Measurements from ENCODE around the gene CES2. TPM values are rescaled to one million over a fixed set of nuclear protein-coding genes. Genes with fewer than 3 reads are reported as not detected.

The CES2 gene
- total and polyA plus RNA-seq, 5 donors: 32.4 to 47.6 (median 39.0) TPM

DNA sequence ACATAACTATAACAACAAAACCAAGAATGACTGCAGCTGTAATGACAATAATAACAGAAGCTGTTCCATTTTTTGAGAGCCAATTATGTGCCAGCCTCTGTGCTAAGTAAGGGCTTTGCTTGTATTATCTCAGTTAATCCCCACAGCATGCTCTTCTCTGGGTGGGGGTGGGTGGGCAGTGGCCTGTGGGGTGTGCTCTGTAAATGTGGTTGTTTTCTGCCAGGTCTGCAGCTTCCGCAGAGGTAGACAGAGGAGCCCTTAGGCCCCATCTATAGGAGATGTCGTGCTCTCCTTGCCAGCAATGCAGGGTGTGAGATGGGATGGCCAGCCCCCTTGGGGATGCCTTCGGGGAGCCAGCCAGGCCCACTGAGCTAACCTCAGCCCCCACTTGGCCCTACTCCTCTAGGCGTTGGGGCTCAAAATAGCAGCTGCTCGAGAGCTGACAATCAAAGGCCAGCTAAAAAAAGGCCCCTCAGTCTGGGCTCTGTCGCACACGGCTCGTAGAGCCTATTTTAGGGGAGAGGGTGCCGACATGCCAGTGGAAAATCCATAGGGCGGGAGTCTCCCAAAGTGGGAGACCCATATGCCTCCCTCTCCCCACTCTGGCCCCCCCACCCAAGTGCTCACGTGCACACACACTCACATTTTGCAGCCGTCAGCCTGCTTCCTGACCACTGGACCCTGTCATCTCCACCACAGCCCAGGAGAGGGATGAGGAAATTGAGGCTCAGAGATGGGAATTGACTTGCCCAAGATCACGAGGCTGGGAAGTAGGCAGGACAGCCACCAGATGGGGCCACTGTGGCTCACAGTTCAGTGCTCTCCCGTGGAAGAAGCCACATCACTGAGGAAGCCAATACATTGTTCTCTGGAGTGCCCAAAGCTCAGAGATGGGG, 32.4 kb upstream of the CES2 start:
- DNase-seq (peak; percentile 65 to 84 (median 78)), ATAC-seq (peak; percentile 54 to 56)
- WGBS: 48% methylated on average over 14 of the region's 14 CpGs
- peak overlapping the region; percentile 82 for H3K27ac ChIP-seq (ENCODE audit: low read length)
- H3K27me3 ChIP-seq (ENCODE audit: control insufficient read depth, insufficient read depth): no peaks in the 10 kb centered on the region
- no peak overlapping the region for H3K4me3 ChIP-seq (ENCODE audit: low read length)
- no peaks in the 10 kb centered on the region for H3K9me3 ChIP-seq (ENCODE audit: control insufficient read depth, low read length)
- peaks cover 28% of the 10 kb centered on the region for H3K4me1 ChIP-seq (ENCODE audit: control insufficient read depth, insufficient read depth, low read length)
- intact Hi-C loops (cut with DNase I): no loop called here

DNA sequence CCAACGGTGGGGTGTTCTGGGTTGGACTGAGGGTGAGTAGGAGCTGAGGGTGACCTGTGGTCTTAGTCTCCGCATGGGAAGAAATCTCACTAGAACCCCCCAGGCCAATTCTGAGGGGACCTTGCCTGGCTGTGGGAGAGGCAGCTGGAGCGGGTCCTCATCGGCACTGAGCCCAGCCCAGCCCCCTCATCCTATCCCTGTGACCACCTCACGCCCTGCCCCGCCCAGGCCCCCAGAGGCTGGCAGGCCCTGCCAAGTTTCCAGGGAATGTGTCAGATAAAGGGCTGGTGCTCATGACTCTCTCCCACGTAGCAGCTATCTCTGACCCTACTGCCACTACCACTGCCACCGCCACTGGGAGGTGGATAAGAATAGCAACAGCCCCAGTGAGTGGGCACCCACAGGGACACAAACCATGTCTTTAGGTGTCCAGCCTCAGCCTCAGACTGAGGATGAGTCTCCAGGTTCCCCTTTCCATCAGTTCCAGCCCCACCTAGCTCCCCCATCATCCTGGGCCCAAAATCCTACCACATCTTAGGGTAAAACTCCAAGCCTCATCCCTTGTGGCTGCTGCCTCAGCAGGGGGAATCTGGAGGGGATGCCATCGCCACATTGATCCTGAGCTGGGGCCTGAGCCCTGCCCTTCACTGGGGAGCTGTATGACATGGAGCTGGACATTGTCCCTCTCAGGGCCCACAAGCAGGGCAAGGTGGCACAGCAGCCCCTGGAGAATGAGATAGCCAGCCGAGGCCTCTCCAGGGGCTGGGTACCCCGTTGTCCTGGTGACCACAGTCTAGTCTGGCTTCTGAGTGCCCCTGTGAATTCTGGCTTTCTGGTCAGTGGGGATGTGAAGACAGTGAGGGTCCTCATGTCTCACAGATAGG, 31.5 kb upstream of the CES2 start:
- peak; percentile 76 to 90 (median 87) for DNase-seq
- H3K9me3 ChIP-seq (ENCODE audit: control insufficient read depth, low read length): no peaks in the 10 kb centered on the region
- H3K27me3 ChIP-seq (ENCODE audit: control insufficient read depth, insufficient read depth): no peaks in the 10 kb centered on the region
- H3K27ac ChIP-seq (ENCODE audit: low read length): peak overlapping the region; percentile 92
- peak; percentile 72 to 75 for ATAC-seq
- H3K4me3 ChIP-seq (ENCODE audit: low read length): no peak overlapping the region
- intact Hi-C loops (cut with DNase I): no loop called here
- peaks cover 28% of the 10 kb centered on the region for H3K4me1 ChIP-seq (ENCODE audit: control insufficient read depth, insufficient read depth, low read length)
- WGBS: 57% methylated on average over 11 of the region's 11 CpGs

DNA sequence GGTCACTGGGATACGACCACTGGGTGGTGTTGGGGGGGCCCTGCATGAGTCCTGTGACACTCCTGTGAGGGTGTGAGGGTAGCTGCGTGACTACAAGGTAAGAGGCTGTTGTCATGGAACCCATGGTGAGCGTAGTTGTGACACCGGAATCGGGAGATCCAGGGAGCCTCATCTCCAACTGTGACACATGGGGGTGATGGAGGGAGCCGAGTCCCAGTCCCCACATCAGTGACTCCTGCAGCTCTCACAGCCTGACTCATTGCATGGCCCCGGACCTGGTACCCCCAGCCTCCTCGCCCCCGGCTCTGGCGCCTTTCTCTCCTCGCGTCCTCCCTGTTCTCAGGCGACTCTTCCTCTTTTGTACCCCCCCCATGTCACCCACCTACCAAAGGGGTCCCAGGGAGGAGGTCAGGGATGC, 30.9 kb upstream of the CES2 start:
- Histone ChIP-seq H3K27me3 (ENCODE audit: control insufficient read depth, insufficient read depth) (no peaks in the 10 kb centered on the region), H3K9me3 (ENCODE audit: control insufficient read depth, low read length) (no peaks in the 10 kb centered on the region), H3K27ac (ENCODE audit: low read length) (peak overlapping the region; percentile 92), H3K4me3 (ENCODE audit: low read length) (peak overlapping the region; percentile 4), H3K4me1 (ENCODE audit: control insufficient read depth, insufficient read depth, low read length) (peaks cover 24% of the 10 kb centered on the region)
- 70% methylated on average over 13 of the region's 13 CpGs for WGBS
- peak in 1 of 3 donors; percentile 55 for DNase-seq
- intact Hi-C loops (cut with DNase I): no loop called here
- no peak for ATAC-seq

DNA sequence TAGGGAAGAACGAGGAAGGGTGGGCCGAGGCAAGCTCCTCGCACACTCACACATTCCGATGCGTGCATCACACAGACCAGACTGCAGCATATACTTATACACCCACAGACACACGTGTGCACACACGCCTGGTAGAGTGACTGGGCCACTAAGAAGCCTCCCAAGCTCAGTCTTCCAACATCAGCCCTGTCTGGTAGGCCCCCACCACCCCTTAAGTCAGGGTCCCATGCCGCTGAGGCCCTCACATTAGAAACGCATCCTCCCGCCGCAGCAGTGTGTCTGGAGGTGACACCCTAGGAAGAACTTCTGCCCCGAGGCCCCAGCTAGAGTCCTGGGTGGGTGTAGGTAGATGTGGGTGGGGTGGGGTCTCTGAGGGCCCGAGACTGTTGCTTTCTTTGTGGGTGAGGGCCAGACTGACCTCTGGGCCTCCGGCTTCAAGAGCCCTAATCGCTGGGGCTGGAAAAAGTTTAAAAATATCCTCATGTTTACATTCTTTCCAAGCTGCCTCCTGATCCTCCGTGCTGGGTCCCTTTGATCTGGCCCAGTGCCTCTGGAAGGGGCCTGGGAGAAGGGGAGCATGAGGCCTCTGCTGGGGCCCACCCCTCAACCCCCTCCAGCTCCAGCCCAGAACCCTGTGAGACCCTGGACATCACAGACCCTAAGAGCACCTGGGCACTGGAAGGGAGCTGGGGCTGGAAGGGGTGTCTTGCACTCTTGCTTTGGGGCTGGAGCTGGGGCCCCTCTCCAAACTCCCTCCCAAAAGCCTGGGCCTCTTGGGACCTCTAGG, 30.3 kb upstream of the CES2 start:
- intact Hi-C loops (cut with DNase I): no loop called here
- ATAC-seq (peak in 1 of 2 donors; percentile 3), DNase-seq (peak in 2 of 3 donors; percentile 58 to 69)
- no peaks in the 10 kb centered on the region for H3K9me3 ChIP-seq (ENCODE audit: control insufficient read depth, low read length)
- H3K27ac ChIP-seq (ENCODE audit: low read length): peak overlapping the region; percentile 92
- WGBS: 41% methylated on average over 16 of the region's 16 CpGs
- no peaks in the 10 kb centered on the region for H3K27me3 ChIP-seq (ENCODE audit: control insufficient read depth, insufficient read depth)
- H3K4me1 ChIP-seq (ENCODE audit: control insufficient read depth, insufficient read depth, low read length): peaks cover 21% of the 10 kb centered on the region
- H3K4me3 ChIP-seq (ENCODE audit: low read length): peak overlapping the region; percentile 4

DNA sequence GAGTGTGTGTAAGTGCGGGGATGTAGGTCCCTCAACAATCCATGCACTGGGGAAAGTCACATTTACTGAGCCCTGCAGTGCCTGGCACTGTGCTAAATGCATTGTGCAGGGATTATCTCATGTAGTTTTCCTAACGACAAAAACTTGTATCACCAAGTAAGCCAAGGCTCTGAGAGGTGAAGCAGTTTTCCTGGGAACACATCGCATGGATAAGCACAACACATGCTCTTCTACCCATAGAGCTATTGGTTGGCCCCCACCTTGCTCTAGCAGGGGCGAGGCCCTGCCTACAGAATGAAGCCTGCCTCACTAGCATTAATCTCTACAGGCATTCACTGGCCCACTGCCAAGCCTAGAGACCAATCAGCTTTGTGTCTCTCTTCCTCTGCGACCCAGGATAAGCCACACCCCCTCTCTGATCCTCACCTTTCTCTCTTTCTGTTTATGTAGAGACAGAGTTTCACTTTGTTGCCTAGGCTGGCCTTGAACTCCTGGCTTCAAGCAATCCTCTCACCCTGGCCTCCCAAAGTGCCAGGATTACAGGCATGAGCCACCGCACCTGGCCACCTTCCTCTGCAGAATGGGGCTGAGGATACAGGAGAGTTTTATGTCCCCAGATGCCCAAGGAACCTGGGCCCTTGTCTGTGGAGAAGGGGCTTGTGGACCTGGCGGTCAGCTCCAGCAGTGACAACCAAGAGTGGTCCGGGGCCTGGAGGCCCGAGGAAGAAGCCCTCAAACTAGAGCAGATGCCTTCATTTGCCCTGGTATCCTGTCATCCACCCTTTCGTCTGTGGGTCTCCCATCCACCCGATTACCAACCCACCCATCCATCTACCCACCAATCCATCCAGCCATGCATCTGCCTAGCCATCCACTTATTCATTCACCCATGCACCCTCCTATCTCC, 29.4 kb upstream of the CES2 start:
- H3K4me3 ChIP-seq (ENCODE audit: low read length): no peak overlapping the region

DNA sequence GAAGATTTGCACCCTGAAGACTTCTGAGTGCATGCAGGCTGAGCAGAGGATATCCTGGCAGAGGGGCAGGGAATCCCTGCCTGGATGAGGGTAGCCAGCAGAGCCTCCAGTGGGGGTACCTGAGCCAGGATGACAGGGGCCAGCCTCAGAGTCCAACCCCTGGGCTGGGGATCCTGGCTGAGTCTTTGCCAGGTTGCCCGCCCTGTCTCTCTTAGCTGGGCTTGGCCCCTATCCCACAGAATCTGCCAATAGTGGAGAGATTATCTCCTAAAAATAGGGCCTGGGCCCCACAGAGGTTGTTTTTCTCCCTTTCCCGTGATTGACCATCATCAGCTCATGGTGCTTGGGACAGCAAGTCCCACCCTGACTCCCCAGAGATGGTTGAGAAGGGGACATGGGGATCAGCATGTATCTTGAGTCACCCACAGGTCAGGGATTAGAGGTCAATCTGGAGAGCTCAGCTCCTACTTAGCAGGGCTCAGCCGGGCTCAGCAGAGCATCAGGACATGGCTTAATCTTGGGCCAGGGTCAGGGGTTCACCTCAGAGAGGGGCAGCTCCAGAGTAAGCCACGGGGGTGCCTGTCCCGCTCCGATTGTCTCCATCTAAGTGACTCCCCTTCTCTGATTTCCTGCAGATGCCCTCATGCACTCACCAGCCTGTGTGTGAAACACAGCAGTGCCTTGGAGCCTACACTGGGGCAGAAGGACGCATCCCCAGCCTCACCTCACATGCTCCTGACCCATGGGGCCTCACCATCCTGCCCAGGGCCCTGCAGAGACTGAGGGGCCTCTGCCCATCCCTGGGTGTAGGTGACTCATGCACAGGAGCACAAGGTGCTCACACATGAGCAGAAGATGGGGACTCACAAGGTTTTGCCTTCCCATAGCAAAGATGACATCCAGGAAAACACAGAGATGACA, 28.1 kb upstream of the CES2 start:
- H3K4me1 ChIP-seq (ENCODE audit: control insufficient read depth, insufficient read depth, low read length): peaks cover 3% of the 10 kb centered on the region
- ATAC-seq (peak in 1 of 2 donors; percentile 13), DNase-seq (peak in 2 of 3 donors; percentile 70 to 71)
- no peak overlapping the region for H3K4me3 ChIP-seq (ENCODE audit: low read length)
- WGBS: 43% methylated on average over 7 of the region's 7 CpGs
- peak overlapping the region; percentile 86 for H3K27ac ChIP-seq (ENCODE audit: low read length)
- H3K27me3 ChIP-seq (ENCODE audit: control insufficient read depth, insufficient read depth): no peaks in the 10 kb centered on the region
- H3K9me3 ChIP-seq (ENCODE audit: control insufficient read depth, low read length): no peaks in the 10 kb centered on the region
- intact Hi-C loops (cut with DNase I): no loop called here

More for the DNA sequence above, 29.4 kb upstream of the CES2 start:
- intact Hi-C loops (cut with DNase I): no loop called here
- Histone ChIP-seq H3K27me3 (ENCODE audit: control insufficient read depth, insufficient read depth) (no peaks in the 10 kb centered on the region), H3K27ac (ENCODE audit: low read length) (peak overlapping the region; percentile 92), H3K4me1 (ENCODE audit: control insufficient read depth, insufficient read depth, low read length) (peaks cover 15% of the 10 kb centered on the region), H3K9me3 (ENCODE audit: control insufficient read depth, low read length) (no peaks in the 10 kb centered on the region)
- WGBS: 62% methylated on average over 11 of the region's 11 CpGs
- ATAC-seq (peak in 1 of 2 donors; percentile 27), DNase-seq (peak; percentile 58 to 86 (median 86))

DNA sequence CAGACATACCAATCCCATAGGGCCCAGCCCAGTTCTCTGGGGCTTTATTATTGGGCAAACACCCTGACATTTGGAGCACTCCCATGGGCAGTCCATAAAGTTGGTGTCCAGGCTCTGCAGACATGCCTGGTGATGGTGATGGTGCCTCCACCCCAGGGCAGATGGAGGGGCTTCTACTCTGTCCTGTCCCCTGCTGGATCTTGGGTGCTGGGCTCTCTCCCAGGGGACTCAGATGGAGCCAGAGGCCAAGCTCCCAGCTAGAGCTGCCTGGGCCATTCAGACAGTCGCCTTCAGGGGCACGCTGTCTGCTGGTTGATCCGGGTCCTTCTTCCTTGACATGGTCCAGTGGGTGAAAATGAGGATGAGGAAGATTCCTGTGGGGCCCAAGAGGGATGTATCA, 27.2 kb upstream of the CES2 start:
- no peak overlapping the region for H3K4me3 ChIP-seq (ENCODE audit: low read length)
- no peak overlapping the region for H3K27ac ChIP-seq (ENCODE audit: low read length)
- no peaks in the 10 kb centered on the region for H3K9me3 ChIP-seq (ENCODE audit: control insufficient read depth, low read length)
- 92% methylated on average over 3 of the region's 3 CpGs for WGBS
- ATAC-seq (no peak), DNase-seq (peak in 1 of 3 donors; percentile 49)
- intact Hi-C loops (cut with DNase I): no loop called here
- no peaks in the 10 kb centered on the region for H3K27me3 ChIP-seq (ENCODE audit: control insufficient read depth, insufficient read depth)
- peaks cover 1% of the 10 kb centered on the region for H3K4me1 ChIP-seq (ENCODE audit: control insufficient read depth, insufficient read depth, low read length)

DNA sequence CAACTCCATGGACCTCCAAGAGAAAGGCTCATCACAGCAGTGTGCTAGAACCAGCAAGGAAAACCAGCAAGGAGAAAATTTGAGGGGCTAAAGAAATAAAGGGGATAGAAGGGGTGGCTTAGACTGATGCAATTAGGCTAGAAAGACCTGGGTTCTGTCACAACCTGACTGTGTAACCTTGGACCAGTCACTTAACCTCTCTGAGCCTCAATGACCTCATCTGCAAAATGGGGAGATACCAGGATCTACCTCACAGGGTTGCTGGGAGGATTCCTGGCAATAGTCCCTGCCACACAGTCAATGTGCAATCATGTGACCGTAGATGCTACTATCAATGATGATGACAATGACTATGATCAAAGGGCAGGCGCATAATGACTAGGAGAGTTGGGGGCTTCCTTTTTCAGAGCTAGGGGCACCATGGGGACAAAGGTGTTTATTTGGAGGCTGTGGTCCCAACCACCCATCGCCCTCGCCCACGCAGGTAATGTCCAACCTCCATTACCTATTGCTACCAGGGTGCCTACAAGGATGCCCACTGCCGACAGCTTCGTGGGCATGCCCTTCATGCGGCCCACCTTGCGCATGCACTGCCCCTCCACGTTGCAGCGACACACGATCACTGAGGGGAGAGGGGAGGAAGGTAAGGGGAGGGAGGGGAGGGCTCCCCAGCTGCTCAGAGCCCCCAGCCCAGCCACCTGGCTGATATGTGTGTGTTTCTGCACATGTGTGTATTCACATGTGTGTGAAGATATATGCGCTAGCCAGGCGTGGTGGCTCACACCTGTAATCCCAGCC, 26.4 kb upstream of the CES2 start:
- ATAC-seq (no peak), DNase-seq (peak in 1 of 3 donors; percentile 26)
- WGBS: 90% methylated on average over 14 of the region's 14 CpGs
- intact Hi-C loops (cut with DNase I): no loop called here
- H3K9me3 ChIP-seq (ENCODE audit: control insufficient read depth, low read length): no peaks in the 10 kb centered on the region
- H3K27me3 ChIP-seq (ENCODE audit: control insufficient read depth, insufficient read depth): no peaks in the 10 kb centered on the region
- H3K4me1 ChIP-seq (ENCODE audit: control insufficient read depth, insufficient read depth, low read length): peaks cover 1% of the 10 kb centered on the region
- no peak overlapping the region for H3K4me3 ChIP-seq (ENCODE audit: low read length)
- H3K27ac ChIP-seq (ENCODE audit: low read length): no peak overlapping the region

Data from right cardiac atrium (tissue), 5 donors.